Mesenchymal stem cell (in vitro differentiated cells and primary cell): Measurements from ENCODE around the gene BRWD1.
A peak's percentile ranks its signal among the peaks of the same experiment; 100 is the strongest.

Experiments
- DNase-seq: peaks from one replicate; pipeline ENCODE4 v3.0.0-alpha.2; 2013
- H2AFZ ChIP-seq: one replicate; pipeline ENCODE4 v1.6.1; 2013; ENCODE audit warnings: low read depth, mild to moderate bottlenecking, control low read depth, inconsistent platforms, low read length, moderate library complexity
- H2AK5ac ChIP-seq: 2 replicates; pipeline ENCODE4 v1.6.1; 2013; ENCODE audit warnings: low read length, moderate library complexity, mild to moderate bottlenecking, inconsistent platforms; ENCODE audit not compliant: severe bottlenecking
- H2BK120ac ChIP-seq: one replicate; pipeline ENCODE4 v1.6.1; 2013; ENCODE audit warnings: low read depth, mild to moderate bottlenecking, inconsistent platforms, low read length, moderate library complexity
- H2BK12ac ChIP-seq, 2 experiments: one replicate each; pipeline ENCODE4 v1.6.1; 2013; ENCODE audit warnings: inconsistent platforms in 2 of 2, low read length in 2 of 2, mild to moderate bottlenecking in 2 of 2, moderate library complexity in 2 of 2, control low read depth in 1 of 2
- H2BK15ac ChIP-seq: one replicate; pipeline ENCODE4 v1.6.1; 2013; ENCODE audit warnings: mild to moderate bottlenecking, low read depth, inconsistent platforms; ENCODE audit not compliant: poor library complexity, severe bottlenecking
- H2BK5ac ChIP-seq: 2 replicates; pipeline ENCODE4 v1.6.1; 2013; ENCODE audit warnings: low read depth, mild to moderate bottlenecking, low read length, control low read depth, inconsistent platforms; ENCODE audit not compliant: poor library complexity, severe bottlenecking
- H3K14ac ChIP-seq, 2 experiments: one replicate each; pipeline ENCODE4 v1.6.1; 2013; ENCODE audit warnings: inconsistent platforms in 2 of 2, low read length in 2 of 2, control low read depth in 1 of 2, mild to moderate bottlenecking in 1 of 2, moderate library complexity in 1 of 2
- H3K18ac ChIP-seq, 2 experiments: one replicate each; pipeline ENCODE4 v1.6.1; 2013; ENCODE audit warnings: inconsistent platforms in 2 of 2, low read length in 2 of 2, control low read depth in 1 of 2, low read depth in 1 of 2, mild to moderate bottlenecking in 1 of 2
- H3K23ac ChIP-seq, 2 experiments: one replicate each; pipeline ENCODE4 v1.6.1; 2013; ENCODE audit warnings: inconsistent platforms in 2 of 2, low read length in 2 of 2, mild to moderate bottlenecking in 2 of 2, moderate library complexity in 2 of 2, control low read depth in 1 of 2
- H3K27ac ChIP-seq: 2 replicates; pipeline ENCODE4 v1.5.1; 2013; ENCODE audit warnings: mild to moderate bottlenecking, moderate library complexity, low read length, control low read depth, inconsistent platforms; ENCODE audit not compliant: poor library complexity, severe bottlenecking
- H3K27me3 ChIP-seq, 2 experiments: 2 replicates each; pipeline versions ENCODE4 v1.6.1 to v1.7.0; 2013; ENCODE audit warnings: low read length in 2 of 2, mild to moderate bottlenecking in 2 of 2, moderate library complexity in 2 of 2, control low read depth in 1 of 2, inconsistent platforms in 1 of 2; ENCODE audit not compliant: control insufficient read depth in 1 of 2, insufficient read depth in 1 of 2
- H3K36me3 ChIP-seq, 2 experiments: 2 replicates each; pipeline versions ENCODE4 v1.6.1 to v1.7.0; 2013; ENCODE audit warnings: low read length in 2 of 2, control low read depth in 1 of 2, inconsistent platforms in 1 of 2, low read depth in 1 of 2, mild to moderate bottlenecking in 1 of 2; ENCODE audit not compliant: insufficient read depth in 2 of 2, control insufficient read depth in 1 of 2
- H3K4ac ChIP-seq, 2 experiments: one replicate each; pipeline ENCODE4 v1.6.1; 2013; ENCODE audit warnings: inconsistent platforms in 2 of 2, low read length in 2 of 2, mild to moderate bottlenecking in 2 of 2, moderate library complexity in 2 of 2, control low read depth in 1 of 2, low read depth in 1 of 2
- H3K4me1 ChIP-seq: 2 replicates; pipeline ENCODE4 v1.6.1; 2013; ENCODE audit warnings: low read depth, low read length, control low read depth; ENCODE audit not compliant: control insufficient read depth, insufficient read depth
- H3K4me2 ChIP-seq: 2 replicates; pipeline ENCODE4 v1.6.1; 2013; ENCODE audit warnings: low read length, mild to moderate bottlenecking, inconsistent platforms; ENCODE audit not compliant: poor library complexity, severe bottlenecking
- H3K4me3 ChIP-seq, 2 experiments: 2 replicates each; pipeline versions ENCODE4 v1.5.1 to v1.7.0; 2013; ENCODE audit warnings: low read length in 2 of 2, mild to moderate bottlenecking in 2 of 2, control low read depth in 1 of 2, low read depth in 1 of 2; ENCODE audit not compliant: insufficient read depth in 1 of 2
- H3K79me1 ChIP-seq: replicated peaks from 2 replicates; pipeline ENCODE4 v1.6.1; 2013; ENCODE audit warnings: mild to moderate bottlenecking, control low read depth, low read length, inconsistent platforms; ENCODE audit not compliant: poor library complexity, severe bottlenecking
- H3K9ac ChIP-seq: 2 replicates; pipeline ENCODE4 v1.7.0; 2013; ENCODE audit warnings: mild to moderate bottlenecking, low read length, moderate library complexity
- H3K9me3 ChIP-seq: 2 replicates; pipeline ENCODE4 v1.7.0; 2013; ENCODE audit warnings: mild to moderate bottlenecking, low read length; ENCODE audit not compliant: control insufficient read depth
- H4K8ac ChIP-seq: one replicate; pipeline ENCODE4 v1.6.1; 2013; ENCODE audit warnings: inconsistent platforms, mild to moderate bottlenecking, low read length, moderate library complexity
- H4K91ac ChIP-seq: one replicate; pipeline ENCODE4 v1.6.1; 2013; ENCODE audit warnings: mild to moderate bottlenecking, low read length, inconsistent platforms
- WGBS: methylation state at CpG from one replicate; pipeline ENCODE4 v1.1.7; 2013; ENCODE audit warnings: mixed read lengths; 5-methylcytosine and 5-hydroxymethylcytosine counted together

Gene BRWD1

DNA sequence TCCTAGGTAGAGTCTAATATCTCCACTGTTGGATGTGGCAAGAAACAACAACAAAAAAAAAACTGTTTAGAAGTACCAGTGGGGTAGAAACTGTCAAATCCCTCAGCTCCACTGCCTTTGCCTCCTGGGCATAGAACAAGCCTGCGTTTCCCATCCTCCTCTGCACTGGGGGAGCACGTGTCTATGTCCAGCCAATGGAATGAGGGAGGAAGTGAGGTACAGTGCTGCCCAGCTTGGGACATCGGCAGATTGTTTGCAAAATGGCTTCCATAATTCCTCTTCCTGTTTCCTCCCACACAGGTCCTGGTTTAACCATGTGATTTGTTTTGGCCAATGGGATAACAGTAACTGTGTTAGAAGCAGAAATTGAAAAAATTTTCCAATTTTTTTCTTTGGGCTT is 169.2 kb downstream of the BRWD1 start:
- no peak overlapping the region for H3K4me3 ChIP-seq
- no peaks in the 10 kb centered on the region for H3K36me3 ChIP-seq
- no peak overlapping the region for H3K14ac ChIP-seq
- no peak overlapping the region for H2AFZ ChIP-seq
- H3K9me3 ChIP-seq: peaks cover 17% of the 10 kb centered on the region
- H4K8ac ChIP-seq: no peak overlapping the region
- H2BK12ac ChIP-seq: no peak overlapping the region
- H2AK5ac ChIP-seq: no peak overlapping the region
- H3K27ac ChIP-seq: no peak overlapping the region
- no peak overlapping the region for H2BK120ac ChIP-seq
- H2BK15ac ChIP-seq: no peak overlapping the region
- 85% methylated on average over 2 of the region's 3 CpGs for WGBS
- no peak overlapping the region for H4K91ac ChIP-seq
- H3K23ac ChIP-seq: no peak overlapping the region
- DNase-seq: no peak
- H3K18ac ChIP-seq: no peak overlapping the region
- no peaks in the 10 kb centered on the region for H3K4me1 ChIP-seq
- H3K27me3 ChIP-seq: peaks cover 0 to 22% of the 10 kb centered on the region in 2 experiments
- H3K9ac ChIP-seq: no peak overlapping the region
- no peak overlapping the region for H2BK5ac ChIP-seq
- H3K4me2 ChIP-seq: no peak overlapping the region
- no peak overlapping the region for H3K4ac ChIP-seq
- H3K79me1 ChIP-seq: no peaks in the 10 kb centered on the region

DNA sequence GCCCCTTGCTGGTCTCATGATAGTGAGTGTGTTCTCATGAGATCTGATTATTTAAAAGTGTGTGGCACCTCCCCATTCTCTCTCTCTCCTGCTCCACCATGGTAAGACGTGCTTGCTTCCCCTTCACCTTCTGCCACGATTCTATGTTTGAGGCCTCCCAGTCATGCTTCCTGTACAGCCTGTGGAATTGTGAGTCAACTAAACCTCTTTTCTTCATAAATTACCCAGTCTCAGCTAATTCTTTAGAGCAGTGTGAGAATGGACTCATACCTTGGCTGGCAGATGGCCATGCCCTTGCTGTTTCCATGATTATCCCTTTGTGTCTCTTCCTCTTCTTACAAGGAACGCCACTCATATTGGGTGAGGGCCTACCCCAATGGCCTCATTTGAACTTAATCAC is 170.5 kb downstream of the BRWD1 start:
- H3K79me1 ChIP-seq: no peaks in the 10 kb centered on the region
- peaks cover 17% of the 10 kb centered on the region for H3K9me3 ChIP-seq
- no peak overlapping the region for H3K27ac ChIP-seq
- no peak overlapping the region for H3K4me3 ChIP-seq
- H4K8ac ChIP-seq: no peak overlapping the region
- H3K23ac ChIP-seq: no peak overlapping the region
- peaks cover 0 to 22% of the 10 kb centered on the region in 2 experiments for H3K27me3 ChIP-seq
- H2BK15ac ChIP-seq: no peak overlapping the region
- H3K9ac ChIP-seq: no peak overlapping the region
- H3K4me2 ChIP-seq: no peak overlapping the region
- no peaks in the 10 kb centered on the region for H3K36me3 ChIP-seq
- H2AFZ ChIP-seq: no peak overlapping the region
- H3K4ac ChIP-seq: no peak overlapping the region
- no peaks in the 10 kb centered on the region for H3K4me1 ChIP-seq
- no peak overlapping the region for H2BK12ac ChIP-seq
- no peak overlapping the region for H3K14ac ChIP-seq
- 81% methylated on average over 2 of the region's 3 CpGs for WGBS
- no peak overlapping the region for H2BK5ac ChIP-seq
- no peak overlapping the region for H3K18ac ChIP-seq
- H4K91ac ChIP-seq: no peak overlapping the region
- H2AK5ac ChIP-seq: no peak overlapping the region
- DNase-seq: no peak
- no peak overlapping the region for H2BK120ac ChIP-seq

- H3K9ac ChIP-seq: no peak overlapping the region
- no peak overlapping the region for H4K91ac ChIP-seq
- no peak overlapping the region for H2BK5ac ChIP-seq
- H3K4ac ChIP-seq: no peak overlapping the region
- H3K4me1 ChIP-seq: peaks cover 10% of the 10 kb centered on the region
- H4K8ac ChIP-seq: no peak overlapping the region
- no peak overlapping the region for H3K4me3 ChIP-seq
- no peaks in the 10 kb centered on the region for H3K79me1 ChIP-seq
- H3K27me3 ChIP-seq: peaks cover 0 to 22% of the 10 kb centered on the region in 2 experiments
- H3K36me3 ChIP-seq: no peaks in the 10 kb centered on the region
- H3K23ac ChIP-seq: no peak overlapping the region
- DNase-seq: peak; percentile 59
- no peak overlapping the region for H2AFZ ChIP-seq
- no peak overlapping the region for H2AK5ac ChIP-seq
- H2BK120ac ChIP-seq: no peak overlapping the region
- H3K27ac ChIP-seq: no peak overlapping the region
- H3K4me2 ChIP-seq: no peak overlapping the region
- no peak overlapping the region for H3K14ac ChIP-seq
- H3K18ac ChIP-seq: no peak overlapping the region
- 64% methylated on average over 3 of the region's 3 CpGs for WGBS
- no peak overlapping the region for H2BK15ac ChIP-seq
- H2BK12ac ChIP-seq: no peak overlapping the region
- peaks cover 17% of the 10 kb centered on the region for H3K9me3 ChIP-seq
These were observed 171.9 kb downstream of the BRWD1 start for GRCh38 chr21:39141502-39141901.

GRCh38 chr21:39137248-39138178 is 175.9 kb downstream of the BRWD1 start:
- Histone ChIP-seq H2AK5ac (no peak overlapping the region), H2BK15ac (peak overlapping the region; percentile 41), H3K4me3 (no peak overlapping the region), H3K9me3 (no peaks in the 10 kb centered on the region), H3K27ac (peak overlapping the region; percentile 83), H4K91ac (no peak overlapping the region), H3K18ac (peak overlapping the region in 1 of 2 experiments; percentile 65), H2BK120ac (peak overlapping the region; percentile 66), H4K8ac (peak overlapping the region; percentile 4), H3K36me3 (peaks cover 0 to 3% of the 10 kb centered on the region in 2 experiments), H3K27me3 (peaks cover 0 to 22% of the 10 kb centered on the region in 2 experiments), H2BK5ac (no peak overlapping the region), H3K79me1 (no peaks in the 10 kb centered on the region), H3K4me1 (peaks cover 13% of the 10 kb centered on the region), H3K4me2 (no peak overlapping the region), H2AFZ (no peak overlapping the region), H3K9ac (peak overlapping the region; percentile 52), H3K23ac (no peak overlapping the region), H2BK12ac (peak overlapping the region in 1 of 2 experiments; percentile 92), H3K4ac (peak overlapping the region; percentile 74 to 78), H3K14ac (no peak overlapping the region)
- peak; percentile 50 for DNase-seq
- 45% methylated on average over 14 of the region's 14 CpGs for WGBS
